Body of pancreas (tissue), 4 donors: ENCODE results near the gene USP31.

Experiments used
- CTCF ChIP-seq, 7 experiments: fragments of 450-650 bp in 4 of 7; fragments of 200-600 bp in 3 of 7; sonication (generic) in 3 of 7; IDR thresholded peaks; one replicate each; pipeline ENCODE4 v1.5.1; 2016 to 2019; ENCODE audit warnings: antibody characterized with exemption in 7 of 7
- POLR2A ChIP-seq, 3 donors: fragments of 450-650 bp; IDR thresholded peaks; one replicate each; pipeline ENCODE4 v1.6.1; 2016; ENCODE audit warnings: antibody characterized with exemption in 3 of 3, mild to moderate bottlenecking in 2 of 3

- no peak for TF ChIP-seq POLR2A (IDR thresholded peaks at IDR 0.05)
- no peak for TF ChIP-seq CTCF (IDR thresholded peaks at IDR 0.05)
Observed at GRCh38 chr16:23146877-23147601, 2.2 kb downstream of the USP31 start.
